K562 (cell line): ENCODE measurements around the gene HEPACAM2. TPM values are rescaled to one million over a fixed set of nuclear protein-coding genes. Genes with fewer than 3 reads are reported as not detected.

Experiments
- ATAC-seq: fragments of 200-7000 bp; cut with Tn5 transposase; 3 replicates; pipeline ENCODE4 v1.9.1; 2020; ENCODE audit warnings: moderate library complexity
- BruUV-seq: library from RNA; stranded (reverse); fragments of 400-500 nt; replicated peaks from 2 replicates; lab custom pipeline; 2021; lab: Mats Ljungman, UMichigan
- CTCF ChIA-PET: fragments of 300-600 bp; formaldehyde crosslinking; extraction: SDS; loops from one replicate; lab custom pipeline; 2021; ENCODE audit warnings: low intra/inter-chr PET ratio; lab: Yijun Ruan, JAX
- POLR2A ChIA-PET: fragments of 300-600, 350-650 bp; sonication (Branson Sonifier 250); formaldehyde crosslinking; extraction: SDS; loops from one replicate; lab custom pipeline; 2021; ENCODE audit warnings: antibody characterized with exemption, inconsistent platforms; lab: Yijun Ruan, JAX
- DNase-seq, 4 experiments: peaks; one replicate each; pipeline versions ENCODE4 v3.0.0 to v3.0.0-alpha.2; 2011 to 2018; ENCODE audit warnings: low spot score in 3 of 4, mixed read lengths in 3 of 4; ENCODE audit errors: extremely low read depth in 1 of 4
- FAIRE-seq: peaks from 2 replicates; lab custom pipeline; 2011; peaks lifted over from hg19 to GRCh38; lab: Jason Lieb, UNC
- H2AFZ ChIP-seq: 2 replicates; pipeline ENCODE4 v1.6.0; 2011; ENCODE audit warnings: low read depth, low read length, control low read depth, inconsistent platforms
- H3K27ac ChIP-seq: fragments of 200-600 bp; 3 replicates; pipeline ENCODE4 v1.8.0; 2011; ENCODE audit warnings: low read depth, mild to moderate bottlenecking, control low read depth, inconsistent platforms, low read length, moderate library complexity, mixed read lengths; ENCODE audit errors: extremely low read depth
- H3K27me3 ChIP-seq, 2 experiments: fragments of 300-600 bp in 1 of 2; 2 replicates in 1 of 2; 3 replicates in 1 of 2; pipeline versions ENCODE4 v1.6.0 to v1.8.0; 2011; ENCODE audit warnings: inconsistent platforms in 2 of 2, low read length in 2 of 2, mild to moderate bottlenecking in 1 of 2, mixed read lengths in 1 of 2, moderate library complexity in 1 of 2; ENCODE audit not compliant: control insufficient read depth in 2 of 2, insufficient read depth in 2 of 2
- H3K36me3 ChIP-seq: fragments of 300-600 bp; 3 replicates; pipeline ENCODE4 v1.8.0; 2011; ENCODE audit warnings: mild to moderate bottlenecking, low read length, inconsistent platforms; ENCODE audit not compliant: control insufficient read depth, insufficient read depth
- H3K4me1 ChIP-seq, 2 experiments: fragments of 200-600 bp in 1 of 2; replicated peaks in 1 of 2; 2 replicates in 1 of 2; 3 replicates in 1 of 2; pipeline versions ENCODE4 v1.5.1 to v1.8.0; 2011; ENCODE audit warnings: inconsistent platforms in 2 of 2, low read length in 2 of 2, mild to moderate bottlenecking in 1 of 2, mixed read lengths in 1 of 2, moderate library complexity in 1 of 2; ENCODE audit not compliant: control insufficient read depth in 2 of 2, insufficient read depth in 2 of 2
- H3K4me2 ChIP-seq: 2 replicates; pipeline ENCODE4 v1.6.1; 2011; ENCODE audit warnings: low read length, control low read depth, inconsistent platforms, mixed read lengths; ENCODE audit not compliant: insufficient read depth
- H3K4me3 ChIP-seq: fragments of 200-600 bp; sonication (generic), shearing (Covaris generic); 2 replicates; pipeline ENCODE4 v1.5.1; 2016; ENCODE audit warnings: control low read depth, inconsistent platforms
- H3K79me2 ChIP-seq: fragments of 200-600 bp; 3 replicates; pipeline ENCODE4 v1.8.0; 2011; ENCODE audit warnings: low read length, inconsistent platforms; ENCODE audit not compliant: control insufficient read depth, insufficient read depth
- H3K9ac ChIP-seq, 2 experiments: 2 replicates each; pipeline versions ENCODE4 v1.6.0 to v1.6.1; 2011; ENCODE audit warnings: low read depth in 2 of 2, low read length in 2 of 2, control low read depth in 1 of 2, inconsistent platforms in 1 of 2, mild to moderate bottlenecking in 1 of 2, mixed read lengths in 1 of 2; ENCODE audit not compliant: insufficient read depth in 1 of 2
- H3K9me1 ChIP-seq: one replicate; pipeline ENCODE4 v1.6.0; 2011; ENCODE audit warnings: inconsistent platforms, mild to moderate bottlenecking, low read length, moderate library complexity; ENCODE audit not compliant: control insufficient read depth, insufficient read depth
- H3K9me3 ChIP-seq: replicated peaks from 2 replicates; pipeline ENCODE4 v1.5.1; 2011; ENCODE audit warnings: low read depth, low read length, inconsistent platforms; ENCODE audit not compliant: control insufficient read depth, insufficient read depth
- H4K20me1 ChIP-seq: replicated peaks from 2 replicates; pipeline ENCODE4 v1.6.1; 2011; ENCODE audit warnings: low read length, inconsistent platforms, mixed read lengths; ENCODE audit not compliant: control insufficient read depth, insufficient read depth
- CC2D1A ChIP-seq: fragments of 450-650 bp; IDR thresholded peaks from 2 replicates; pipeline ENCODE4 v1.6.1; 2017; ENCODE audit warnings: mild to moderate bottlenecking
- CTCF ChIP-seq, 3 experiments: IDR thresholded peaks in 2 of 3; conservative IDR thresholded peaks in 1 of 3; 2 replicates each; pipeline ENCODE4 v1.5.1; 2011 to 2012; ENCODE audit warnings: low read length in 3 of 3, mild to moderate bottlenecking in 3 of 3, control low read depth in 2 of 3, improper control_type of control experiment in 1 of 3, inconsistent platforms in 1 of 3, low read depth in 1 of 3, mixed read lengths in 1 of 3, moderate library complexity in 1 of 3; ENCODE audit not compliant: insufficient read depth in 2 of 3
- DEAF1 ChIP-seq: fragments of 450-650 bp; formaldehyde crosslinking; IDR thresholded peaks from 2 replicates; pipeline ENCODE4 v1.4.0; 2020; ENCODE audit warnings: mild to moderate bottlenecking, moderate library complexity
- MEIS2 ChIP-seq: fragments of 450-650 bp; IDR thresholded peaks from 2 replicates; pipeline ENCODE4 v1.6.1; 2014; ENCODE audit warnings: mild to moderate bottlenecking; ENCODE audit not compliant: partially characterized antibody
- PPARD ChIP-seq: fragments of 250-450 bp; sonication (Bioruptor Pico); IDR thresholded peaks from 2 replicates; pipeline ENCODE4 v1.8.0; 2022; ENCODE audit warnings: inconsistent platforms, mild to moderate bottlenecking, moderate library complexity
- RAD21 ChIP-seq, 2 experiments: fragments of 250-450 bp in 1 of 2; fragments of 450-650 bp in 1 of 2; sonication (Bioruptor Pico) in 1 of 2; formaldehyde crosslinking in 1 of 2; IDR thresholded peaks in 1 of 2; conservative IDR thresholded peaks in 1 of 2; 2 replicates each; pipeline versions ENCODE4 v1.4.0 to v1.8.0; 2020 to 2022; ENCODE audit warnings: mild to moderate bottlenecking in 2 of 2, moderate library complexity in 1 of 2
- SAP30 ChIP-seq: fragments of 200-600 bp; sonication (generic); IDR thresholded peaks from 2 replicates; pipeline ENCODE4 v1.6.1; 2012; ENCODE audit warnings: borderline replicate concordance, low read depth, mild to moderate bottlenecking, moderate library complexity, low read length, control low read depth, inconsistent platforms; ENCODE audit not compliant: insufficient read depth, poor library complexity, severe bottlenecking
- TCF15 ChIP-seq: fragments of 250-450 bp; sonication (Bioruptor Pico); IDR thresholded peaks from 2 replicates; pipeline ENCODE4 v1.8.0; 2022; ENCODE audit warnings: moderate library complexity, mild to moderate bottlenecking, inconsistent platforms
- THRB ChIP-seq: fragments of 450-650 bp; formaldehyde crosslinking; conservative IDR thresholded peaks from 2 replicates; pipeline ENCODE4 v1.4.0; 2022; ENCODE audit warnings: mild to moderate bottlenecking, missing genetic modification characterization
- UBTF ChIP-seq, 2 experiments: IDR thresholded peaks; 2 replicates each; pipeline ENCODE4 v1.6.1; 2012; ENCODE audit warnings: improper control_type of control experiment in 2 of 2, low read depth in 2 of 2, low read length in 2 of 2, borderline replicate concordance in 1 of 2
- ZNF324 ChIP-seq: fragments of 250-450 bp; sonication (Bioruptor Pico); IDR thresholded peaks from 2 replicates; pipeline ENCODE4 v1.4.0; 2020; ENCODE audit warnings: mild to moderate bottlenecking
- WGBS: fragments of 100-300 bp; shearing (Covaris generic); methylation state at CpG from one replicate; pipeline ENCODE4 v1.1.6; 2016; ENCODE audit warnings: low coverage, mixed read lengths; ENCODE audit not compliant: insufficient coverage; ENCODE audit errors: missing lambda C conversion rate; 5-methylcytosine and 5-hydroxymethylcytosine counted together
- in situ Hi-C: fragments of 300-500 bp; cut with MboI; formaldehyde crosslinking; loops from 4 replicates; pipeline ENCODE4 v1.15.0; 2018; ENCODE audit warnings: inconsistent platforms, mixed read lengths
- intact Hi-C: fragments of 100-400 bp; cut with micrococcal nuclease; formaldehyde crosslinking; loops from 2 replicates; pipeline ENCODE4 v1.14.2; 2022
- polyA plus RNA-seq, 8 experiments: library from polyadenylated mRNA; depleted of rRNA in 4 of 8; stranded (reverse) in 5 of 8; unstranded in 3 of 8; fragments of >200 nt; fragmentation: Nextera tagmentation in 2 of 8; fragmentation: Illumina TruSeq in 1 of 8; extraction: Ambion mirVana in 2 of 8; extraction: Trizol in 1 of 8; gene quantifications; 2 replicates each; pipeline versions ENCODE4 v1.2.1 to v1.2.3, GENCODE V29; 2011 to 2014; ENCODE audit warnings: inconsistent platforms in 1 of 8, missing spikeins in 1 of 8
- total RNA-seq, 7 experiments: library from RNA; depleted of rRNA in 6 of 7; stranded (reverse); fragments of >200 nt in 6 of 7; fragmentation: Illumina TruSeq in 2 of 7; extraction: Trizol in 2 of 7; gene quantifications; 2 replicates each; pipeline versions ENCODE4 v1.2.1 to v1.2.3, GENCODE V29; 2011 to 2021; ENCODE audit warnings: low replicate concordance in 1 of 7

HEPACAM2 gene
- total and polyA plus RNA-seq, 9 of the 15 experiments (the other 6 are each of a cell fraction or from before 2014, with no cell fraction given): 2.0 to 6.5 (median 3.9) TPM

GRCh38 chr7:93245525-93246432 is 19.5 kb upstream of the HEPACAM2 start:
- Histone ChIP-seq H2AFZ (no peak overlapping the region), H3K79me2 (no peaks in the 10 kb centered on the region), H3K9me1 (no peaks in the 10 kb centered on the region), H3K4me1 (no peaks in the 10 kb centered on the region; a peak in 1 of 5 replicates), H4K20me1 (0 out of 2 replicates have a peak, but pooled peaks cover 3% of the 10 kb centered on the region), H3K36me3 (no peaks in the 10 kb centered on the region), H3K27ac (no peak overlapping the region), H3K9ac (no peak overlapping the region), H3K27me3 (no peaks in the 10 kb centered on the region), H3K4me2 (no peak overlapping the region), H3K9me3 (no peaks in the 10 kb centered on the region), H3K4me3 (no peak overlapping the region)
- ChIA-PET POLR2A (no interaction called here), CTCF (interaction anchor here (0.7 to 3.1 kb wide), 8 partner anchors 128 to 1453 kb away, joined by 3 to 18 read pairs (median 3); no protein-coding TSS in a partner anchor)
- no TSS peak for BruUV-seq
- DNase-seq: peak in 3 of 4 experiments; percentile 17 to 38 (median 22)
- in situ Hi-C loops: no loop called here
- intact Hi-C loops: loop anchor here (1.0 to 10.0 kb wide), 5 partner anchors 129 to 1152 kb away; no protein-coding TSS in a partner anchor
- no peak for ATAC-seq
- no peak for FAIRE-seq
- 35% methylated on average over 9 of the region's 9 CpGs for WGBS
- TF ChIP-seq MEIS2 (peak; percentile 1), SAP30 (no peak), DEAF1 (CRISPR knock-in tag) (peak; percentile 72), PPARD (no peak), CTCF (IDR thresholded peaks at IDR 0.05 in 2 of 3, conservative IDR thresholded peaks at IDR 0.05 in 1 of 3; ENCODE audit: insufficient read depth in 2 of 3, low read depth in 1 of 3, low read length in 3 of 3) (peak in 2 of 3 experiments; percentile 43 to 81; a peak in 4 of 6 replicates), THRB (no peak), UBTF (IDR thresholded peaks at IDR 0.05; ENCODE audit: borderline replicate concordance in 1 of 2, low read depth in 2 of 2, low read length in 2 of 2) (no peak), RAD21 (CRISPR knock-in tag; conservative IDR thresholded peaks at IDR 0.05 in 1 of 2, IDR thresholded peaks at IDR 0.05 in 1 of 2) (peak; percentile 77 to 89), ZNF324 (CRISPR knock-in tag) (no peak), TCF15 (CRISPR knock-in tag) (no peak), CC2D1A (no peak)
